Measurements from ENCODE around the gene UBC.

DNA sequence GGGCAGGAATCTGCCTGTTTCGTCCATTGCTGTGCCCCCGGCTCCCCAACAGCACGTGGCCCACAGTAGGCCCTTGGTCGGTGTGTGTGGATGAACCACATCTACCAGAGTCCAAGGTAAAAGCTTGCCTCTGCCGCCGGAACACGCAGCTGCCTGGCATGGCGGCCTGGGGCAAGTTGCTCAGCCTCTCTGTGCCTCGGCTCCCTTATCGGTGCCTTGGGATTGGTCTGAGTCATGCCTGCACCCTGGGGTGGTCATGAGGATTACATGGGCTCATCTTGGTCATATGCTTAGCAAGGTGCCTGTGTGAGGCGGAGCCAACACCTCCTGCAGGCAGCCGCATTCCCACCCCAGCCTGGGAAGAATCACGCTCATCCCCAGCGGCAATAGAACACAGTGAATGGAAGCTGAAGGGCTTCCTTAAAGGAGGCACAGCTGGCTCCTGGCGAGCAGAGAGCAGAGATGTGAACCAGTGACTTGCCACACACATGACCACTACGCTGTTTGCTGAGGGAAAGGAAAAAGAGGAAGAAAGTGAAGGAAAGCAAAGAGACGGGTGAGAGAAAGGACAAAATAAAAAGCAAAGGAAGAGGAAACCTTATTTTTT, 45.3 kb downstream of the UBC start:
- TF ChIP-seq, protein P1, sequence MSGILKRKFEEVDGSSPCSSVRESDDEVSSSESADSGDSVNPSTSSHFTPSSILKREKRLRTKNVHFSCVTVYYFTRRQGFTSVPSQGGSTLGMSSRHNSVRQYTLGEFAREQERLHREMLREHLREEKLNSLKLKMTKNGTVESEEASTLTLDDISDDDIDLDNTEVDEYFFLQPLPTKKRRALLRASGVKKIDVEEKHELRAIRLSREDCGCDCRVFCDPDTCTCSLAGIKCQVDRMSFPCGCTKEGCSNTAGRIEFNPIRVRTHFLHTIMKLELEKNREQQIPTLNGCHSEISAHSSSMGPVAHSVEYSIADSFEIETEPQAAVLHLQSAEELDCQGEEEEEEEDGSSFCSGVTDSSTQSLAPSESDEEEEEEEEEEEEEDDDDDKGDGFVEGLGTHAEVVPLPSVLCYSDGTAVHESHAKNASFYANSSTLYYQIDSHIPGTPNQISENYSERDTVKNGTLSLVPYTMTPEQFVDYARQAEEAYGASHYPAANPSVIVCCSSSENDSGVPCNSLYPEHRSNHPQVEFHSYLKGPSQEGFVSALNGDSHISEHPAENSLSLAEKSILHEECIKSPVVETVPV (CRISPR knock-in tag; IDR thresholded peaks at IDR 0.05), result no peak
- TF ChIP-seq, protein P2, sequence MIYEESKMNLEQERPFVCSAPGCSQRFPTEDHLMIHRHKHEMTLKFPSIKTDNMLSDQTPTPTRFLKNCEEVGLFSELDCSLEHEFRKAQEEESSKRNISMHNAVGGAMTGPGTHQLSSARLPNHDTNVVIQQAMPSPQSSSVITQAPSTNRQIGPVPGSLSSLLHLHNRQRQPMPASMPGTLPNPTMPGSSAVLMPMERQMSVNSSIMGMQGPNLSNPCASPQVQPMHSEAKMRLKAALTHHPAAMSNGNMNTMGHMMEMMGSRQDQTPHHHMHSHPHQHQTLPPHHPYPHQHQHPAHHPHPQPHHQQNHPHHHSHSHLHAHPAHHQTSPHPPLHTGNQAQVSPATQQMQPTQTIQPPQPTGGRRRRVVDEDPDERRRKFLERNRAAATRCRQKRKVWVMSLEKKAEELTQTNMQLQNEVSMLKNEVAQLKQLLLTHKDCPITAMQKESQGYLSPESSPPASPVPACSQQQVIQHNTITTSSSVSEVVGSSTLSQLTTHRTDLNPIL (CRISPR knock-in tag; IDR thresholded peaks at IDR 0.05; ENCODE audit: low read depth), result no peak
- TF ChIP-seq PPARA (CRISPR knock-in tag; IDR thresholded peaks at IDR 0.05; ENCODE audit: borderline replicate concordance) (no peak), ARNTL (CRISPR knock-in tag; IDR thresholded peaks at IDR 0.05; ENCODE audit: borderline replicate concordance, low read depth) (no peak), BACH2 (CRISPR knock-in tag; IDR thresholded peaks at IDR 0.05; ENCODE audit: borderline replicate concordance) (no peak), GLIS3 (CRISPR knock-in tag; IDR thresholded peaks at IDR 0.05) (no peak), TSHZ2 (CRISPR knock-in tag; IDR thresholded peaks at IDR 0.05) (no peak), PATZ1 (CRISPR knock-in tag; IDR thresholded peaks at IDR 0.05; ENCODE audit: borderline replicate concordance) (no peak), ISL1 (CRISPR knock-in tag; IDR thresholded peaks at IDR 0.05) (no peak), ZFP3 (CRISPR knock-in tag; IDR thresholded peaks at IDR 0.05) (no peak)
- TF ChIP-seq, protein P3, sequence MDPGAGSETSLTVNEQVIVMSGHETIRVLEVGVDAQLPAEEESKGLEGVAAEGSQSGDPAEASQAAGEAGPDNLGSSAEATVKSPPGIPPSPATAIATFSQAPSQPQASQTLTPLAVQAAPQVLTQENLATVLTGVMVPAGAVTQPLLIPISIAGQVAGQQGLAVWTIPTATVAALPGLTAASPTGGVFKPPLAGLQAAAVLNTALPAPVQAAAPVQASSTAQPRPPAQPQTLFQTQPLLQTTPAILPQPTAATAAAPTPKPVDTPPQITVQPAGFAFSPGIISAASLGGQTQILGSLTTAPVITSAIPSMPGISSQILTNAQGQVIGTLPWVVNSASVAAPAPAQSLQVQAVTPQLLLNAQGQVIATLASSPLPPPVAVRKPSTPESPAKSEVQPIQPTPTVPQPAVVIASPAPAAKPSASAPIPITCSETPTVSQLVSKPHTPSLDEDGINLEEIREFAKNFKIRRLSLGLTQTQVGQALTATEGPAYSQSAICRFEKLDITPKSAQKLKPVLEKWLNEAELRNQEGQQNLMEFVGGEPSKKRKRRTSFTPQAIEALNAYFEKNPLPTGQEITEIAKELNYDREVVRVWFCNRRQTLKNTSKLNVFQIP (CRISPR knock-in tag; IDR thresholded peaks at IDR 0.05; ENCODE audit: borderline replicate concordance, low read depth), result no peak

Measured in SK-N-SH treated with all-trans-retinoic acid at 6 μM for 48 hours (cell line).